Spinal cord (tissue), 4 donors: ENCODE measurements around the gene TNFSF13. TPM values are rescaled to one million over a fixed set of nuclear protein-coding genes. Genes with fewer than 3 reads are reported as not detected.

ENCODE experiments used
- polyA plus RNA-seq, 2 donors: library from polyadenylated mRNA; unstranded; fragments of 120-200 nt; gene quantifications; one replicate each; pipeline ENCODE4 v1.2.1, GENCODE V29; 2013; ENCODE audit not compliant: insufficient read length in 2 of 2
- small RNA-seq: library from RNA; depleted of rRNA; stranded (forward); fragments of <200 nt; gene quantifications from one replicate; pipeline ENCODE3, GENCODE V24; 2014; ENCODE audit warnings: low replicate concordance
- total RNA-seq, 2 donors: library from RNA; depleted of rRNA in 1 of 2; stranded (reverse); fragments of 120-200 nt in 1 of 2; fragments of >200 nt in 1 of 2; gene quantifications; one replicate each; pipeline versions ENCODE4 v1.2.3 to v1.2.4, GENCODE V29; 2013 to 2014

Gene TNFSF13
- total and polyA plus RNA-seq, 4 donors, result 1.8 to 4.9 (median 4.4) TPM

Small RNAs within 50 kb of the gene (small RNA-seq; reads per million reads assigned to genes)
- gene CD68 (not detected), gene RF00019 (not detected), gene SNORA48 (not detected), gene SNORD10 (not detected)

Other genes starting within 250 kb of the TNFSF13 start
Only the 30 nearest of the 31 such genes appear.
- gene NEURL4, start 229.4 kb upstream of the TNFSF13 start, total RNA-seq, result 10 to 100 TPM; 28.6 TPM
- gene NEURL4, start 229.4 kb upstream of the TNFSF13 start, polyA plus RNA-seq, result 10 to 100 TPM; 43.9 to 56.4 TPM
- 10 to 100 TPM in 1 of 2 donors, 1 to 10 TPM in 1; 4.6 to 13.7 TPM for gene ACAP1, start 222.2 kb upstream of the TNFSF13 start, total RNA-seq
- 10 to 100 TPM; 13.8 to 18.1 TPM for gene ACAP1, start 222.2 kb upstream of the TNFSF13 start, polyA plus RNA-seq
- 10 to 100 TPM in 1 of 2 donors, 1 to 10 TPM in 1; 5.6 to 10.4 TPM for gene KCTD11, start 206.6 kb upstream of the TNFSF13 start, total RNA-seq
- gene KCTD11, start 206.6 kb upstream of the TNFSF13 start, polyA plus RNA-seq, result 10 to 100 TPM; 12.6 to 13.5 TPM
- not detected for gene TMEM95, start 203.6 kb upstream of the TNFSF13 start, total RNA-seq
- not detected for gene TMEM95, start 203.6 kb upstream of the TNFSF13 start, polyA plus RNA-seq
- 1 to 10 TPM in 1 of 2 donors, under 1 TPM in 1; 0.79 to 1.5 TPM for gene TNK1, start 177.7 kb upstream of the TNFSF13 start, total RNA-seq
- 1 to 10 TPM; 3.4 to 4.6 TPM for gene TNK1, start 177.7 kb upstream of the TNFSF13 start, polyA plus RNA-seq
- gene PLSCR3, start 164.2 kb upstream of the TNFSF13 start, total RNA-seq, result 10 to 100 TPM in 1 of 2 donors, 1 to 10 TPM in 1; 8.0 to 21.7 TPM
- gene PLSCR3, start 164.2 kb upstream of the TNFSF13 start, polyA plus RNA-seq, result 10 to 100 TPM; 29.3 to 38.8 TPM
- gene TMEM256, start 154.7 kb upstream of the TNFSF13 start, total RNA-seq, result 100 to 1,000 TPM in 1 of 2 donors, 10 to 100 TPM in 1; 70.9 to 130 TPM
- 10 to 100 TPM; 48.6 to 54.7 TPM for gene TMEM256, start 154.7 kb upstream of the TNFSF13 start, polyA plus RNA-seq
- gene NLGN2, start 150.9 kb upstream of the TNFSF13 start, total RNA-seq, result 10 to 100 TPM; 21.5 to 25.3 TPM
- gene NLGN2, start 150.9 kb upstream of the TNFSF13 start, polyA plus RNA-seq, result 100 to 1,000 TPM; 196 to 210 TPM
- not detected for gene SPEM1, start 138.4 kb upstream of the TNFSF13 start, total RNA-seq
- under 1 TPM in 1 of 2 donors, not detected in 1; 0.29 TPM for gene SPEM1, start 138.4 kb upstream of the TNFSF13 start, polyA plus RNA-seq
- gene SPEM2, start 133.1 kb upstream of the TNFSF13 start, total RNA-seq, result not detected
- under 1 TPM; 0.23 to 0.67 TPM for gene SPEM2, start 133.1 kb upstream of the TNFSF13 start, polyA plus RNA-seq
- not detected for gene SPEM3, start 129.9 kb upstream of the TNFSF13 start, total RNA-seq
- under 1 TPM in 1 of 2 donors, not detected in 1; 0.05 TPM for gene SPEM3, start 129.9 kb upstream of the TNFSF13 start, polyA plus RNA-seq
- gene TMEM102, start 123.3 kb upstream of the TNFSF13 start, total RNA-seq, result 1 to 10 TPM in 1 of 2 donors, under 1 TPM in 1; 0.69 to 1.3 TPM
- gene TMEM102, start 123.3 kb upstream of the TNFSF13 start, polyA plus RNA-seq, result 1 to 10 TPM; 2.1 to 2.4 TPM
- 10 to 100 TPM; 11.2 to 25.7 TPM for gene FGF11, start 119.2 kb upstream of the TNFSF13 start, total RNA-seq
- 10 to 100 TPM; 32.8 to 42.2 TPM for gene FGF11, start 119.2 kb upstream of the TNFSF13 start, polyA plus RNA-seq
- gene CHRNB1, start 113.7 kb upstream of the TNFSF13 start, total RNA-seq, result 10 to 100 TPM; 19.1 to 25.9 TPM
- gene CHRNB1, start 113.7 kb upstream of the TNFSF13 start, polyA plus RNA-seq, result 10 to 100 TPM; 20.9 TPM
- gene ZBTB4, start 79.1 kb upstream of the TNFSF13 start, total RNA-seq, result 10 to 100 TPM; 19.8 to 32.6 TPM
- gene ZBTB4, start 79.1 kb upstream of the TNFSF13 start, polyA plus RNA-seq, result 10 to 100 TPM; 59.6 to 60.6 TPM
- gene SLC35G6, start 77.3 kb upstream of the TNFSF13 start, total RNA-seq, result not detected
- gene SLC35G6, start 77.3 kb upstream of the TNFSF13 start, polyA plus RNA-seq, result 1 to 10 TPM in 1 of 2 donors, under 1 TPM in 1; 0.40 to 1.4 TPM
- gene POLR2A, start 74.4 kb upstream of the TNFSF13 start, total RNA-seq, result 10 to 100 TPM; 50.3 to 61.9 TPM
- gene POLR2A, start 74.4 kb upstream of the TNFSF13 start, polyA plus RNA-seq, result 10 to 100 TPM; 90.9 to 92.7 TPM
- gene TNFSF12, start 9.7 kb upstream of the TNFSF13 start, total RNA-seq, result 10 to 100 TPM in 1 of 2 donors, 1 to 10 TPM in 1; 5.6 to 15.5 TPM
- 10 to 100 TPM; 23.5 to 31.4 TPM for gene TNFSF12, start 9.7 kb upstream of the TNFSF13 start, polyA plus RNA-seq
- 10 to 100 TPM; 50.1 to 71.5 TPM for gene SENP3, start 3.2 kb downstream of the TNFSF13 start, total RNA-seq
- gene SENP3, start 3.2 kb downstream of the TNFSF13 start, polyA plus RNA-seq, result 10 to 100 TPM; 64.2 TPM
- 10 to 100 TPM; 13.3 to 44.6 TPM for gene CD68, start 20.9 kb downstream of the TNFSF13 start, total RNA-seq
- gene CD68, start 20.9 kb downstream of the TNFSF13 start, polyA plus RNA-seq, result 10 to 100 TPM; 48.9 to 52.1 TPM
- gene MPDU1, start 25.1 kb downstream of the TNFSF13 start, total RNA-seq, result 10 to 100 TPM; 41.2 to 77.3 TPM
- 10 to 100 TPM; 92.6 to 96.7 TPM for gene MPDU1, start 25.1 kb downstream of the TNFSF13 start, polyA plus RNA-seq
- gene SOX15, start 31.3 kb downstream of the TNFSF13 start, total RNA-seq, result 1 to 10 TPM; 1.2 to 6.8 TPM
- gene SOX15, start 31.3 kb downstream of the TNFSF13 start, polyA plus RNA-seq, result 10 to 100 TPM; 15.2 to 17.2 TPM
- gene FXR2, start 56.1 kb downstream of the TNFSF13 start, total RNA-seq, result 10 to 100 TPM; 35.4 to 59.3 TPM
- gene FXR2, start 56.1 kb downstream of the TNFSF13 start, polyA plus RNA-seq, result 10 to 100 TPM; 54.1 to 66.8 TPM
- 100 to 1,000 TPM in 1 of 2 donors, 10 to 100 TPM in 1; 33.5 to 124 TPM for gene SAT2, start 69.1 kb downstream of the TNFSF13 start, total RNA-seq
- gene SAT2, start 69.1 kb downstream of the TNFSF13 start, polyA plus RNA-seq, result 100 to 1,000 TPM in 1 of 2 donors, 10 to 100 TPM in 1; 97.8 to 108 TPM
- gene SHBG, start 71.4 kb downstream of the TNFSF13 start, total RNA-seq, result 1 to 10 TPM in 1 of 2 donors, under 1 TPM in 1; 0.20 to 1.5 TPM
- gene SHBG, start 71.4 kb downstream of the TNFSF13 start, polyA plus RNA-seq, result 1 to 10 TPM; 1.0 to 2.7 TPM
- gene ATP1B2, start 92.2 kb downstream of the TNFSF13 start, total RNA-seq, result 10 to 100 TPM; 29.1 to 46.7 TPM
- 100 to 1,000 TPM; 301 to 332 TPM for gene ATP1B2, start 92.2 kb downstream of the TNFSF13 start, polyA plus RNA-seq
- gene TP53, start 128.7 kb downstream of the TNFSF13 start, total RNA-seq, result 10 to 100 TPM; 12.1 to 17.2 TPM
- 10 to 100 TPM; 32.3 to 36.8 TPM for gene TP53, start 128.7 kb downstream of the TNFSF13 start, polyA plus RNA-seq
- 10 to 100 TPM in 1 of 2 donors, 1 to 10 TPM in 1; 4.9 to 13.4 TPM for gene WRAP53, start 129.7 kb downstream of the TNFSF13 start, total RNA-seq
- 10 to 100 TPM; 17.7 to 17.9 TPM for gene WRAP53, start 129.7 kb downstream of the TNFSF13 start, polyA plus RNA-seq
- gene EFNB3, start 146.5 kb downstream of the TNFSF13 start, total RNA-seq, result 10 to 100 TPM; 18.7 to 39.9 TPM
- 100 to 1,000 TPM; 205 to 243 TPM for gene EFNB3, start 146.5 kb downstream of the TNFSF13 start, polyA plus RNA-seq
- gene DNAH2, start 159.0 kb downstream of the TNFSF13 start, total RNA-seq, result 1 to 10 TPM; 1.3 to 2.8 TPM
- gene DNAH2, start 159.0 kb downstream of the TNFSF13 start, polyA plus RNA-seq, result 1 to 10 TPM; 3.1 to 3.2 TPM